B cell (primary cell): ENCODE data around the gene DHRS7. TPM values are rescaled to one million over a fixed set of nuclear protein-coding genes. Genes with fewer than 3 reads are reported as not detected.

Experiments
- ATAC-seq: fragments of 200-7000 bp; cut with Tn5 transposase; one replicate; pipeline ENCODE4 v1.10.0; 2021; ENCODE audit warnings: low read depth, mild to moderate bottlenecking, moderate number of reproducible peaks, moderate library complexity
- CTCF ChIA-PET: fragments of 350-600 bp; sonication (Branson Sonifier 250); formaldehyde crosslinking; loops from one replicate; lab custom pipeline; 2021; ENCODE audit warnings: antibody characterized with exemption, inconsistent platforms; lab: Charles Lee
- POLR2A ChIA-PET: fragments of 350-600 bp; sonication (Branson Sonifier 250); formaldehyde crosslinking; loops from one replicate; lab custom pipeline; 2021; ENCODE audit warnings: antibody characterized with exemption; lab: Charles Lee
- DNase-seq: peaks from one replicate; pipeline ENCODE4 v3.0.0; 2013
- H2AFZ ChIP-seq: 2 replicates; pipeline ENCODE4 v1.6.1; 2012; ENCODE audit warnings: mild to moderate bottlenecking, low read depth, low read length; ENCODE audit not compliant: insufficient read depth, poor library complexity, severe bottlenecking
- H3K27ac ChIP-seq, 2 donors: 1 replicate in 1 of 2; 2 replicates in 1 of 2; pipeline ENCODE4 v1.5.1; 2012 to 2013; ENCODE audit warnings: low read length in 2 of 2, mild to moderate bottlenecking in 2 of 2, moderate library complexity in 1 of 2
- H3K27me3 ChIP-seq, 4 experiments: fragments of 200-600 bp in 1 of 4; sonication (generic) in 1 of 4; replicated peaks in 1 of 4; 1 replicate in 2 of 4; 2 replicates in 2 of 4; pipeline versions ENCODE4 v1.6.1 to v1.7.0; 2013 to 2016; ENCODE audit warnings: low read length in 3 of 4, mild to moderate bottlenecking in 2 of 4, mixed read lengths in 1 of 4, moderate library complexity in 1 of 4; ENCODE audit not compliant: insufficient read depth in 4 of 4, control insufficient read depth in 3 of 4; ENCODE audit errors: control extremely low read depth in 1 of 4
- H3K36me3 ChIP-seq, 2 experiments: replicated peaks in 1 of 2; 1 replicate in 1 of 2; 2 replicates in 1 of 2; pipeline versions ENCODE4 v1.6.1 to v1.7.1; 2013; ENCODE audit warnings: low read length in 1 of 2; ENCODE audit not compliant: insufficient read depth in 2 of 2, control insufficient read depth in 1 of 2; ENCODE audit errors: control extremely low read depth in 1 of 2, extremely low read depth in 1 of 2
- H3K4me1 ChIP-seq, 2 donors: fragments of 200-600 bp in 1 of 2; sonication (generic) in 1 of 2; 1 replicate in 1 of 2; 2 replicates in 1 of 2; pipeline versions ENCODE4 v1.5.1 to v1.6.1; 2013 to 2017; ENCODE audit warnings: low read length in 2 of 2; ENCODE audit not compliant: control insufficient read depth in 2 of 2, insufficient read depth in 2 of 2
- H3K4me2 ChIP-seq: replicated peaks from 2 replicates; pipeline ENCODE3; 2012; ENCODE audit warnings: mild to moderate bottlenecking, low read depth, low read length; ENCODE audit not compliant: poor library complexity, severe bottlenecking
- H3K4me3 ChIP-seq, 5 experiments: fragments of 200-600 bp in 1 of 5; sonication (generic) in 1 of 5; 1 replicate in 3 of 5; 2 replicates in 2 of 5; pipeline versions ENCODE4 v1.5.1 to v1.7.0; 2011 to 2016; ENCODE audit warnings: low read length in 4 of 5, mild to moderate bottlenecking in 4 of 5, low read depth in 2 of 5, control low read depth in 1 of 5, moderate library complexity in 1 of 5; ENCODE audit not compliant: insufficient read depth in 1 of 5; ENCODE audit errors: control extremely low read depth in 1 of 5, extremely low read depth in 1 of 5
- H3K79me2 ChIP-seq: fragments of 200-600 bp; sonication (generic); one replicate; pipeline ENCODE4 v1.6.0; 2016; ENCODE audit warnings: low read length; ENCODE audit not compliant: control insufficient read depth, insufficient read depth
- H3K9ac ChIP-seq: fragments of 200-600 bp; sonication (generic); 2 replicates; pipeline ENCODE4 v1.6.1; 2017; ENCODE audit warnings: mild to moderate bottlenecking, low read length, moderate library complexity
- H3K9me3 ChIP-seq, 3 donors: one replicate each; pipeline versions ENCODE4 v1.6.1 to v1.7.1; 2013; ENCODE audit warnings: low read length in 2 of 3; ENCODE audit not compliant: control insufficient read depth in 2 of 3, insufficient read depth in 1 of 3; ENCODE audit errors: control extremely low read depth in 1 of 3
- H4K20me1 ChIP-seq: 2 replicates; pipeline ENCODE4 v1.6.0; 2012; ENCODE audit warnings: mild to moderate bottlenecking, low read length; ENCODE audit not compliant: insufficient read depth, control insufficient read depth, poor library complexity, severe bottlenecking
- H3K27ac Mint-ChIP-seq: one replicate; pipeline ENCODE4 v1.8.0; 2021; ENCODE audit warnings: mixed read lengths
- H3K27me3 Mint-ChIP-seq: one replicate; pipeline ENCODE4 v1.8.0; 2021; ENCODE audit warnings: mixed read lengths
- H3K4me1 Mint-ChIP-seq: one replicate; pipeline ENCODE4 v1.8.0; 2021; ENCODE audit warnings: mixed read lengths
- H3K4me3 Mint-ChIP-seq: one replicate; pipeline ENCODE4 v1.8.0; 2021; ENCODE audit warnings: mixed read lengths
- H3K9me3 Mint-ChIP-seq: one replicate; pipeline ENCODE4 v1.8.0; 2022; ENCODE audit warnings: mixed read lengths; ENCODE audit not compliant: insufficient read depth
- EZH2 ChIP-seq: IDR thresholded peaks from 2 replicates; pipeline ENCODE4 v1.6.1; 2012; ENCODE audit warnings: borderline replicate concordance, low read depth, mild to moderate bottlenecking, moderate library complexity, low read length; ENCODE audit not compliant: insufficient read depth, poor library complexity, severe bottlenecking
- WGBS: methylation state at CpG from one replicate; pipeline ENCODE4 v1.1.5; 2013; ENCODE audit warnings: missing lambda C conversion rate; ENCODE audit not compliant: insufficient coverage; 5-methylcytosine and 5-hydroxymethylcytosine counted together
- intact Hi-C: fragments of 100-400 bp; cut with micrococcal nuclease; formaldehyde crosslinking; loops from one replicate; pipeline ENCODE4 v1.10.0; 2022
- polyA plus RNA-seq: library from polyadenylated mRNA; depleted of rRNA; stranded (reverse); fragments of >200 nt; gene quantifications from 2 replicates; pipeline ENCODE4 v1.2.3, GENCODE V29; 2012
- total RNA-seq, 2 donors: library from RNA; stranded (reverse); fragments of 120-200 nt in 1 of 2; gene quantifications; 1 replicate in 1 of 2; 2 replicates in 1 of 2; pipeline versions ENCODE4 v1.2.3 to v1.2.4, GENCODE V29; 2013 to 2022
- TF ChIP-seq, protein P1 (sequence below): fragments of 200-600 bp; IDR thresholded peaks from one replicate; pipeline ENCODE4 v1.8.0; 2022; ENCODE audit warnings: antibody characterized with exemption, mild to moderate bottlenecking

The DHRS7 gene
- total and polyA plus RNA-seq, 2 donors (not counting 1 experiment from before 2014, with no cell fraction given), result 25.0 to 47.5 TPM

DNA sequence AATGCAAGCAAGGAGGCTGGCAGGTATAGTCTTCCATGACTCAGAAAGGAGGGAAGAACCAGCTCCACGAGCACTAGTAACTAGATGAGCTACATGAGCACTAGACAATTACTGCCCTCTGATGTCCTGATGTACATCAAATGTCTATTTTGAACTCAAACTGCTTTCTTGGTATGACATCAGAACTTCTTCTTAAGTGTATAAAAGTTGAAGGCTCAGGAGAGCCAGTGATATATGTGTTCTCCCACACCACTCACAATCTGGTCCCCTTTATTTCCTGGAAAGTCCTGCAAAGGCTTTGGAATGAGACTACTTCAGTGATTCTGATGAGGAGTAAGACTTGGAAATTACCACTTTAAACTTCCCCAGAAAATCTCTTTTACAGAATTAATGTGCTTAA, 18.5 kb upstream of the DHRS7 start:
- ChIA-PET POLR2A (interaction anchor here (1.1 to 1.3 kb wide), 2 partner anchors 18 to 65 kb away, joined by 3 to 4 read pairs; partner anchors contain the start of genes DHRS7 and PPM1A), CTCF (interaction anchor here (0.5 to 9.6 kb wide), 31 partner anchors 12 to 1531 kb away, joined by 3 to 254 read pairs (median 5); partner anchors contain the start of genes DHRS7, JKAMP, L3HYPDH and PCNX4)
- peak; percentile 40 for ATAC-seq
- Histone ChIP-seq H3K4me3 (peak overlapping the region; percentile 34 to 83 (median 59)), H3K27ac (peak overlapping the region; percentile 69 to 81), H3K4me2 (peak overlapping the region; percentile 72), H3K4me1 (peaks cover 9 to 12% of the 10 kb centered on the region in 2 donors), H3K27me3 (no peaks in the 10 kb centered on the region), H3K9ac (peak overlapping the region; percentile 70), H3K9me3 (peaks cover 0 to 2% (median 0%) of the 10 kb centered on the region in 3 donors), H3K79me2 (no peaks in the 10 kb centered on the region), H2AFZ (peak overlapping the region; percentile 78), H3K36me3 (no peaks in the 10 kb centered on the region), H4K20me1 (no peaks in the 10 kb centered on the region)
- WGBS, result no CpG with 5 or more reads among the region's 1 CpG
- H3K27me3 Mint-ChIP-seq, result no peaks in the 10 kb centered on the region
- H3K4me1 Mint-ChIP-seq, result peaks cover 16% of the 10 kb centered on the region
- H3K27ac Mint-ChIP-seq, result peak overlapping the region; percentile 60
- intact Hi-C loops, result loop anchor here (1.0 to 10.0 kb wide), 11 partner anchors 18 to 1056 kb away; partner anchors contain the start of genes CCDC175, DHRS7, JKAMP and L3HYPDH
- peaks cover 3% of the 10 kb centered on the region for H3K9me3 Mint-ChIP-seq
- peak overlapping the region; percentile 78 for H3K4me3 Mint-ChIP-seq
- TF ChIP-seq EZH2, result no peak
- TF ChIP-seq, protein P1, sequence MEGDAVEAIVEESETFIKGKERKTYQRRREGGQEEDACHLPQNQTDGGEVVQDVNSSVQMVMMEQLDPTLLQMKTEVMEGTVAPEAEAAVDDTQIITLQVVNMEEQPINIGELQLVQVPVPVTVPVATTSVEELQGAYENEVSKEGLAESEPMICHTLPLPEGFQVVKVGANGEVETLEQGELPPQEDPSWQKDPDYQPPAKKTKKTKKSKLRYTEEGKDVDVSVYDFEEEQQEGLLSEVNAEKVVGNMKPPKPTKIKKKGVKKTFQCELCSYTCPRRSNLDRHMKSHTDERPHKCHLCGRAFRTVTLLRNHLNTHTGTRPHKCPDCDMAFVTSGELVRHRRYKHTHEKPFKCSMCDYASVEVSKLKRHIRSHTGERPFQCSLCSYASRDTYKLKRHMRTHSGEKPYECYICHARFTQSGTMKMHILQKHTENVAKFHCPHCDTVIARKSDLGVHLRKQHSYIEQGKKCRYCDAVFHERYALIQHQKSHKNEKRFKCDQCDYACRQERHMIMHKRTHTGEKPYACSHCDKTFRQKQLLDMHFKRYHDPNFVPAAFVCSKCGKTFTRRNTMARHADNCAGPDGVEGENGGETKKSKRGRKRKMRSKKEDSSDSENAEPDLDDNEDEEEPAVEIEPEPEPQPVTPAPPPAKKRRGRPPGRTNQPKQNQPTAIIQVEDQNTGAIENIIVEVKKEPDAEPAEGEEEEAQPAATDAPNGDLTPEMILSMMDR, result no peak
- DNase-seq, result no peak

DNA sequence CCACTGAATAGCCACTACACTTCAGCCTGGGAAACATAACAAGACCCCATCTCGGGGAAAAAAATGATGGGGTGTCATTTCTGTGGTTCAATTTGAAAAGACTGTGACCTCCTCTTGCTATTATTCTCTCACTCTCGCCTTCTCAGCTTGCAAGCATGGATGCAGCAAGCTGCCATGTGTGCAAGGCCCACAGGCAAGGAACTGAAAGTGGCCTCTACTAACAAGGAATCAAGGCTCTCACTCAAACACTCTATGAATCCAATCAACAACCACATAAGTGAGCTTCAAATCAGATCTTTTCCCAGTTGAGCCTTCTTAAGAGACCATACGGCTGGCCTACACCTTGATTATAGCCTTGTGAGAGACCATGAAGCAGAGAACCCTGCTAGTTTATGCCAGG, 17.9 kb upstream of the DHRS7 start:
- H4K20me1 ChIP-seq, result no peaks in the 10 kb centered on the region
- ChIA-PET POLR2A (interaction anchor here (0.6 to 1.3 kb wide), 3 partner anchors 18 to 220 kb away, joined by 3 to 4 read pairs (median 4); partner anchors contain the start of gene DHRS7), CTCF (interaction anchor here (0.5 to 9.6 kb wide), 23 partner anchors 11 to 1532 kb away, joined by 3 to 254 read pairs (median 5); partner anchors contain the start of genes DHRS7, PCNX4 and PPM1A)
- WGBS, result 67% methylated on average over 2 of the region's 3 CpGs
- peak overlapping the region; percentile 78 for H2AFZ ChIP-seq
- ATAC-seq, result no peak
- H3K4me1 Mint-ChIP-seq, result peaks cover 16% of the 10 kb centered on the region
- no peak overlapping the region for H3K4me3 ChIP-seq
- H3K27me3 Mint-ChIP-seq, result no peaks in the 10 kb centered on the region
- H3K36me3 ChIP-seq, result no peaks in the 10 kb centered on the region
- H3K9me3 ChIP-seq, result peaks cover 0 to 2% (median 2%) of the 10 kb centered on the region in 3 donors
- peaks cover 3% of the 10 kb centered on the region for H3K9me3 Mint-ChIP-seq
- H3K4me2 ChIP-seq, result peak overlapping the region; percentile 72
- peak overlapping the region; percentile 78 for H3K4me3 Mint-ChIP-seq
- TF ChIP-seq, protein P1, result no peak
- no peak for TF ChIP-seq EZH2
- H3K79me2 ChIP-seq, result no peaks in the 10 kb centered on the region
- intact Hi-C loops, result loop anchor here (5.0 to 10.0 kb wide), 4 partner anchors 152 to 676 kb away; partner anchors contain the start of gene CCDC175
- peak; percentile 33 for DNase-seq
- H3K27ac ChIP-seq, result peak overlapping the region in 1 of 2 donors; percentile 81
- peaks cover 9 to 12% of the 10 kb centered on the region in 2 donors for H3K4me1 ChIP-seq
- H3K27me3 ChIP-seq, result no peaks in the 10 kb centered on the region
- no peak overlapping the region for H3K9ac ChIP-seq
- peak overlapping the region; percentile 60 for H3K27ac Mint-ChIP-seq
